Stimulated activated effector memory CD8-positive, alpha-beta T cell treated with anti-CD3 and anti-CD28 coated beads, Interleukin-12 subunit alpha, Interleukin-12 subunit beta, amount 100 ng/mL, for 72 hours (primary cell): ENCODE data around the gene PHC2.
A peak's percentile ranks its signal among the peaks of the same experiment; 100 is the strongest.
"Not testable (repeated sequence)": the region's sequence is repeated elsewhere in the genome, so short reads cannot be mapped to it uniquely, and the experiment has no call there.

Experiments
- ATAC-seq: fragments of 150-1000 bp; cut with Tn5 transposase; 2 replicates; pipeline ENCODE4 v1.10.0; 2021
- DNase-seq, 2 donors: peaks; one replicate each; pipeline ENCODE4 v3.0.0; 2021 to 2022; ENCODE audit warnings: low spot score in 2 of 2
- H3K27ac Mint-ChIP-seq: one replicate; pipeline ENCODE4 v1.8.0; 2022; ENCODE audit warnings: mild to moderate bottlenecking, mixed read lengths
- H3K36me3 Mint-ChIP-seq: one replicate; pipeline ENCODE4 v1.8.0; 2022; ENCODE audit warnings: mild to moderate bottlenecking, mixed read lengths
- H3K4me1 Mint-ChIP-seq: one replicate; pipeline ENCODE4 v1.8.0; 2022; ENCODE audit warnings: mixed read lengths
- H3K4me3 Mint-ChIP-seq: one replicate; pipeline ENCODE4 v1.8.0; 2022; ENCODE audit warnings: mild to moderate bottlenecking, mixed read lengths
- H3K9me3 Mint-ChIP-seq: one replicate; pipeline ENCODE4 v1.8.0; 2022; ENCODE audit warnings: mixed read lengths

The PHC2 gene

GRCh38 chr1:33322870-33323585, 107.9 kb downstream of the PHC2 start:
- H3K27ac Mint-ChIP-seq, result peak overlapping the region; percentile 56
- ATAC-seq, result no peak
- H3K4me1 Mint-ChIP-seq, result no peaks in the 10 kb centered on the region
- no peak for DNase-seq
- peaks cover 50% of the 10 kb centered on the region for H3K36me3 Mint-ChIP-seq
- no peak overlapping the region for H3K4me3 Mint-ChIP-seq
- H3K9me3 Mint-ChIP-seq, result no peaks in the 10 kb centered on the region

- peaks cover 47% of the 10 kb centered on the region for H3K36me3 Mint-ChIP-seq
- H3K9me3 Mint-ChIP-seq, result no peaks in the 10 kb centered on the region
- ATAC-seq (no peak), DNase-seq (no peak)
- no peaks in the 10 kb centered on the region for H3K4me1 Mint-ChIP-seq
- no peak overlapping the region for H3K4me3 Mint-ChIP-seq
- no peak overlapping the region for H3K27ac Mint-ChIP-seq
Measured at GRCh38 chr1:33322109-33322508, 108.8 kb downstream of the PHC2 start.

- no peak for ATAC-seq
Measured at GRCh38 chr1:33321178-33321577, 109.7 kb downstream of the PHC2 start.

GRCh38 chr1:33320619-33321165, 110.2 kb downstream of the PHC2 start, which contains the start of gene A3GALT2:
Gene A3GALT2 (minus strand): TSS chr1:33321098. CDS start chr1:33321098, 0 bp downstream.
- peaks cover 33% of the 10 kb centered on the region for H3K36me3 Mint-ChIP-seq
- ATAC-seq, result no peak

More at GRCh38 chr1:33321178-33321577, 109.7 kb downstream of the PHC2 start:
- H3K36me3 Mint-ChIP-seq, result peaks cover 38% of the 10 kb centered on the region
- H3K27ac Mint-ChIP-seq, result no peak overlapping the region
- no peaks in the 10 kb centered on the region for H3K4me1 Mint-ChIP-seq
- H3K9me3 Mint-ChIP-seq, result no peaks in the 10 kb centered on the region
- no peak for DNase-seq
- no peak overlapping the region for H3K4me3 Mint-ChIP-seq

GRCh38 chr1:33319949-33320618, 110.8 kb downstream of the PHC2 start:
- Mint-ChIP-seq H3K9me3 (no peaks in the 10 kb centered on the region), H3K27ac (no peak overlapping the region), H3K4me3 (no peak overlapping the region), H3K36me3 (peaks cover 27% of the 10 kb centered on the region), H3K4me1 (no peaks in the 10 kb centered on the region)
- ATAC-seq (no peak), DNase-seq (no peak)

More at GRCh38 chr1:33320619-33321165, 110.2 kb downstream of the PHC2 start, which contains the start of gene A3GALT2:
- Mint-ChIP-seq H3K4me3 (no peak within 1 kb of the TSS), H3K27ac (no peak within 1 kb of the TSS), H3K9me3 (no peaks in the 10 kb centered on the region), H3K4me1 (no peaks in the 10 kb centered on the region)
- DNase-seq, result no peak

GRCh38 chr1:33319186-33319948, 111.5 kb downstream of the PHC2 start:
- ATAC-seq (peak; percentile 20), DNase-seq (no peak)
- Mint-ChIP-seq H3K27ac (no peak overlapping the region), H3K9me3 (no peaks in the 10 kb centered on the region), H3K36me3 (peaks cover 23% of the 10 kb centered on the region), H3K4me3 (no peak overlapping the region), H3K4me1 (no peaks in the 10 kb centered on the region)

GRCh38 chr1:33317946-33318345, 112.9 kb downstream of the PHC2 start:
- Mint-ChIP-seq H3K9me3 (no peaks in the 10 kb centered on the region), H3K4me3 (no peak overlapping the region), H3K4me1 (no peaks in the 10 kb centered on the region), H3K36me3 (peaks cover 10% of the 10 kb centered on the region), H3K27ac (no peak overlapping the region)
- ATAC-seq (no peak), DNase-seq (no peak)

DNA sequence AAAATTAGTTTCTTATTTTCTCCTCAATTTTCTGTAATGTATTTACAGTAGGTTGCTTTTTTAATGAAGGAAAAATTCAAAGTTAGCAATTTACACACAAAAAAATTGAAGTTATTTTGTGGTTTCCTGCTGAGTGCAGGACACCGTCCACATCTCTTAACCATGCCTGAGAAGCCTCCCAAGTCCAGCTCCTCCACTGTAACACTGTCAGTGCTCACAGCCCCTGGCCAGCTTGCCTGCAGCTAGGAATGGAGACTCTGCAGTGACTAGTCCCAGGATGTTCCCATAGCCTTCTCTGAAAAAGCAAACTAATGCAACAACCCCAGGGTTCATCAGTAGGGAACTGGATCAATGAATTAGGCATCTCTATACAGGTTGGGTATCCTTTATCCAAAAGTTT, 113.5 kb downstream of the PHC2 start:
- H3K9me3 Mint-ChIP-seq, result no peaks in the 10 kb centered on the region
- DNase-seq, result no peak
- no peaks in the 10 kb centered on the region for H3K4me1 Mint-ChIP-seq
- no peak overlapping the region for H3K4me3 Mint-ChIP-seq
- H3K27ac Mint-ChIP-seq, result no peak overlapping the region
- peaks cover 6% of the 10 kb centered on the region for H3K36me3 Mint-ChIP-seq
- ATAC-seq, result no peak

GRCh38 chr1:33316601-33317000, 114.3 kb downstream of the PHC2 start:
- Mint-ChIP-seq H3K27ac (peak overlapping the region; percentile 35), H3K9me3 (no peaks in the 10 kb centered on the region), H3K4me3 (no peak overlapping the region), H3K4me1 (no peaks in the 10 kb centered on the region), H3K36me3 (peaks cover 6% of the 10 kb centered on the region)
- DNase-seq (no peak), ATAC-seq (no peak)

DNA sequence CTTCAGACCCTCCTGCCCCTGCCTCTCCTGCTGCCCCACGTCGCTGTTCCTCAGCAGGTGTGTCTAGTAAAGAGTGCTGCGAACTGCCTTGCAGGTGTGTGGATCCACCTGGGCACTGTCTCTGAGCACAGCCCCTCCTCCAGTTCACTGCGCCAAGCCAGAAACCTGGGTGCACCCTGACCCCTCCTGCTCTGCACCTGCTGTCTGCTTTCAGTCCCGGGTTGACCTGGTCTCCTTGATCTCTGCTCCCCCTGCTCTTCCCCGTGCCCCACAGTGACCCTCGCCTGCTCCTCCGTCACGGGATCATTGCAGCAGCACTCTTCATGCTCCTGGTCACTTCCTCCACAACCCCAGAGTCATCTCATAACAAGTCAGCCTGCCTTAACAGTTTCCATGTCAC, 116.5 kb downstream of the PHC2 start:
- peaks cover 6% of the 10 kb centered on the region for H3K36me3 Mint-ChIP-seq
- ATAC-seq (no peak), DNase-seq (no peak)
- no peak overlapping the region for H3K4me3 Mint-ChIP-seq
- no peak overlapping the region for H3K27ac Mint-ChIP-seq
- H3K4me1 Mint-ChIP-seq, result no peaks in the 10 kb centered on the region
- no peaks in the 10 kb centered on the region for H3K9me3 Mint-ChIP-seq

DNA sequence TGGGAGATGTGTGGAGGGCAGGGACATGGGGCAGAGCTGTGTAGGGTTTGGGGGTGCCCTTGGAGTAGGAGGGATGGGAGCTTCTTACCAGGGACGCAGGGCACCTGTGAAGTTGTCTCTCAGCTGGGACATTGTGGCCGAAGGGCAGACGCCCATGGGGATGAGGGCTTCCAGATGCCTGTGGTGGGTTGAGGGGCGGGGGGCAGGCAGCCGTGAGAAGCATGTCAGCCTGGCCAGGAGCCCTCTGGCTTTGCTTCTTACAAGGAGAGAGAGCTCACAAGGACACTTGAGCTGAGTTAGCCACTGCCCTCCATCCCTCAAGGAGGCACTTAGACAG, 118.5 kb downstream of the PHC2 start:
- Mint-ChIP-seq H3K4me1 (no peaks in the 10 kb centered on the region), H3K9me3 (no peaks in the 10 kb centered on the region), H3K36me3 (no peaks in the 10 kb centered on the region), H3K4me3 (no peak overlapping the region), H3K27ac (no peak overlapping the region)
- ATAC-seq (peak; percentile 16), DNase-seq (no peak)

- no peak overlapping the region for H3K4me3 Mint-ChIP-seq
- H3K36me3 Mint-ChIP-seq, result no peaks in the 10 kb centered on the region
- DNase-seq, result no peak
- H3K4me1 Mint-ChIP-seq, result no peaks in the 10 kb centered on the region
- no peaks in the 10 kb centered on the region for H3K9me3 Mint-ChIP-seq
- H3K27ac Mint-ChIP-seq, result no peak overlapping the region
- peak; percentile 26 for ATAC-seq
Measured at GRCh38 chr1:33311706-33312412, 119.0 kb downstream of the PHC2 start.

GRCh38 chr1:33310702-33311101, 120.2 kb downstream of the PHC2 start:
- no peak overlapping the region for H3K27ac Mint-ChIP-seq
- no peak overlapping the region for H3K4me3 Mint-ChIP-seq
- DNase-seq, result no peak
- H3K4me1 Mint-ChIP-seq, result no peaks in the 10 kb centered on the region
- H3K9me3 Mint-ChIP-seq, result no peaks in the 10 kb centered on the region
- ATAC-seq, result no peak
- H3K36me3 Mint-ChIP-seq, result no peaks in the 10 kb centered on the region

- H3K36me3 Mint-ChIP-seq, ATAC-seq, H3K27ac Mint-ChIP-seq, H3K4me1 Mint-ChIP-seq, H3K9me3 Mint-ChIP-seq, H3K4me3 Mint-ChIP-seq, DNase-seq: not testable (repeated sequence)
Measured at GRCh38 chr1:33309351-33309750, 121.5 kb downstream of the PHC2 start.

GRCh38 chr1:33307494-33307864, 123.4 kb downstream of the PHC2 start:
- no peak for ATAC-seq
- Mint-ChIP-seq H3K4me3 (no peak overlapping the region), H3K9me3 (no peaks in the 10 kb centered on the region), H3K4me1 (peaks cover 13% of the 10 kb centered on the region), H3K27ac (no peak overlapping the region), H3K36me3 (no peaks in the 10 kb centered on the region)
- DNase-seq, result no peak
